Hindlimb muscle (tissue), 1 donor: ENCODE results near the gene SFXN4. TPM values are rescaled to one million over a fixed set of nuclear protein-coding genes. Genes with fewer than 3 reads are reported as not detected.
"Not testable (repeated sequence)": the region's sequence is repeated elsewhere in the genome, so short reads cannot be mapped to it uniquely, and the experiment has no call there.

Experiments
- DNase-seq: peaks from one replicate; pipeline ENCODE4 v3.0.0-alpha.2; 2013
- polyA plus RNA-seq: library from polyadenylated mRNA; unstranded; fragments of 120-200 nt; gene quantifications from one replicate; pipeline ENCODE4 v1.2.1, GENCODE V29; 2013; ENCODE audit not compliant: insufficient read length

The SFXN4 gene
- polyA plus RNA-seq, 1 donor = 24.2 TPM

GRCh38 chr10:119190954-119191785, 25.7 kb upstream of the SFXN4 start:
- DNase-seq = no peak

GRCh38 chr10:119190353-119190752, 24.8 kb upstream of the SFXN4 start:
- no peak for DNase-seq

- no peak for DNase-seq
These were observed 24.3 kb upstream of the SFXN4 start for GRCh38 chr10:119189811-119190282.

GRCh38 chr10:119183664-119184412, 18.3 kb upstream of the SFXN4 start:
- DNase-seq = no peak

GRCh38 chr10:119180850-119181400, 15.4 kb upstream of the SFXN4 start:
- DNase-seq = not testable (repeated sequence)

GRCh38 chr10:119178372-119179119, 13.0 kb upstream of the SFXN4 start, which contains the start of gene PRDX3:
Gene PRDX3, minus strand, starts transcription at chr10:119178812. Its CDS starts 22 bp downstream, at chr10:119178790.
- DNase-seq = peak; percentile 91

- peak; percentile 23 for DNase-seq
These were observed 12.3 kb upstream of the SFXN4 start for GRCh38 chr10:119177708-119178371.

GRCh38 chr10:119176166-119176565, 10.7 kb upstream of the SFXN4 start:
- no peak for DNase-seq

- DNase-seq = no peak
These were observed 8.6 kb upstream of the SFXN4 start for GRCh38 chr10:119174109-119174508.

- DNase-seq = no peak
These were observed 1.5 kb upstream of the SFXN4 start for GRCh38 chr10:119167041-119167440.

- no peak for DNase-seq
These were observed 1.1 kb upstream of the SFXN4 start for GRCh38 chr10:119166564-119166963.

GRCh38 chr10:119166118-119166500, 595 bp upstream of the SFXN4 start:
- no peak for DNase-seq

GRCh38 chr10:119162452-119163092, 2.9 kb downstream of the SFXN4 start:
- no peak for DNase-seq

GRCh38 chr10:119161680-119162451, 3.6 kb downstream of the SFXN4 start:
- DNase-seq = no peak

GRCh38 chr10:119159332-119159731, 6.2 kb downstream of the SFXN4 start:
- no peak for DNase-seq

- DNase-seq = no peak
These were observed 11.9 kb downstream of the SFXN4 start for GRCh38 chr10:119153661-119154060.

- DNase-seq = no peak
These were observed 12.5 kb downstream of the SFXN4 start for GRCh38 chr10:119153041-119153440.

GRCh38 chr10:119151601-119152000, 13.9 kb downstream of the SFXN4 start:
- not testable (repeated sequence) for DNase-seq

- no peak for DNase-seq
These were observed 15.8 kb downstream of the SFXN4 start for GRCh38 chr10:119149729-119150128.

- DNase-seq = no peak
These were observed 16.4 kb downstream of the SFXN4 start for GRCh38 chr10:119149157-119149556.

GRCh38 chr10:119143657-119144056, 21.9 kb downstream of the SFXN4 start:
- DNase-seq = no peak
